ENCODE data around the gene SWI5. TPM values are rescaled to one million over a fixed set of nuclear protein-coding genes. Genes with fewer than 3 reads are reported as not detected.

Gene SWI5
- total RNA-seq, 1 donor from 2014 or later, result 30.0 TPM

- H3K36me3 ChIP-seq (ENCODE audit: control insufficient read depth, insufficient read depth, low read length), result peaks cover 24% of the 10 kb centered on the region
- H3K4me3 ChIP-seq (ENCODE audit: low read depth, low read length), result no peak overlapping the region
- FAIRE-seq (no peak), DNase-seq (ENCODE audit: low read depth) (no peak)
- TF ChIP-seq CTCF (IDR thresholded peaks at IDR 0.05; ENCODE audit: insufficient read depth, low read length, severe bottlenecking), result no peak
- H3K27me3 ChIP-seq (ENCODE audit: control insufficient read depth, insufficient read depth, low read length), result no peaks in the 10 kb centered on the region
Observed at GRCh38 chr9:128258326-128258725, 17.8 kb upstream of the SWI5 start.

- H3K4me3 ChIP-seq (ENCODE audit: low read depth, low read length), result no peak overlapping the region
- peaks cover 24% of the 10 kb centered on the region for H3K36me3 ChIP-seq (ENCODE audit: control insufficient read depth, insufficient read depth, low read length)
- no peak for FAIRE-seq
- no peaks in the 10 kb centered on the region for H3K27me3 ChIP-seq (ENCODE audit: control insufficient read depth, insufficient read depth, low read length)
- DNase-seq (ENCODE audit: low read depth), result no peak
- TF ChIP-seq CTCF (IDR thresholded peaks at IDR 0.05; ENCODE audit: insufficient read depth, low read length, severe bottlenecking), result no peak
Observed at GRCh38 chr9:128259156-128259555, 16.9 kb upstream of the SWI5 start.

- no peak for DNase-seq (ENCODE audit: low read depth)
- Histone ChIP-seq H3K4me3 (ENCODE audit: low read depth, low read length) (no peak overlapping the region), H3K36me3 (ENCODE audit: control insufficient read depth, insufficient read depth, low read length) (peaks cover 26% of the 10 kb centered on the region), H3K27me3 (ENCODE audit: control insufficient read depth, insufficient read depth, low read length) (no peaks in the 10 kb centered on the region)
- FAIRE-seq, result no peak
- no peak for TF ChIP-seq CTCF (IDR thresholded peaks at IDR 0.05; ENCODE audit: insufficient read depth, low read length, severe bottlenecking)
Observed at GRCh38 chr9:128260340-128260739, 15.7 kb upstream of the SWI5 start.

- H3K27me3 ChIP-seq (ENCODE audit: control insufficient read depth, insufficient read depth, low read length), result no peaks in the 10 kb centered on the region
- no peak for FAIRE-seq
- DNase-seq (ENCODE audit: low read depth), result no peak
- TF ChIP-seq CTCF (IDR thresholded peaks at IDR 0.05; ENCODE audit: insufficient read depth, low read length, severe bottlenecking), result no peak
- no peak overlapping the region for H3K4me3 ChIP-seq (ENCODE audit: low read depth, low read length)
- H3K36me3 ChIP-seq (ENCODE audit: control insufficient read depth, insufficient read depth, low read length), result peaks cover 21% of the 10 kb centered on the region
Observed at GRCh38 chr9:128262687-128263086, 13.4 kb upstream of the SWI5 start.

- no peak overlapping the region for H3K4me3 ChIP-seq (ENCODE audit: low read depth, low read length)
- no peak for DNase-seq (ENCODE audit: low read depth)
- H3K36me3 ChIP-seq (ENCODE audit: control insufficient read depth, insufficient read depth, low read length), result peaks cover 15% of the 10 kb centered on the region
- TF ChIP-seq CTCF (IDR thresholded peaks at IDR 0.05; ENCODE audit: insufficient read depth, low read length, severe bottlenecking), result no peak
- no peaks in the 10 kb centered on the region for H3K27me3 ChIP-seq (ENCODE audit: control insufficient read depth, insufficient read depth, low read length)
- FAIRE-seq, result no peak
Observed at GRCh38 chr9:128265348-128265847, 10.7 kb upstream of the SWI5 start.

GRCh38 chr9:128266868-128267590 is 9.0 kb upstream of the SWI5 start:
- TF ChIP-seq CTCF (IDR thresholded peaks at IDR 0.05; ENCODE audit: insufficient read depth, low read length, severe bottlenecking), result no peak
- FAIRE-seq (no peak), DNase-seq (ENCODE audit: low read depth) (no peak)
- H3K4me3 ChIP-seq (ENCODE audit: low read depth, low read length), result no peak overlapping the region
- peaks cover 11% of the 10 kb centered on the region for H3K36me3 ChIP-seq (ENCODE audit: control insufficient read depth, insufficient read depth, low read length)
- H3K27me3 ChIP-seq (ENCODE audit: control insufficient read depth, insufficient read depth, low read length), result no peaks in the 10 kb centered on the region

Data from bronchial epithelial cell (primary cell).